ENCODE results near the gene C10orf105.

The C10orf105 gene

DNA sequence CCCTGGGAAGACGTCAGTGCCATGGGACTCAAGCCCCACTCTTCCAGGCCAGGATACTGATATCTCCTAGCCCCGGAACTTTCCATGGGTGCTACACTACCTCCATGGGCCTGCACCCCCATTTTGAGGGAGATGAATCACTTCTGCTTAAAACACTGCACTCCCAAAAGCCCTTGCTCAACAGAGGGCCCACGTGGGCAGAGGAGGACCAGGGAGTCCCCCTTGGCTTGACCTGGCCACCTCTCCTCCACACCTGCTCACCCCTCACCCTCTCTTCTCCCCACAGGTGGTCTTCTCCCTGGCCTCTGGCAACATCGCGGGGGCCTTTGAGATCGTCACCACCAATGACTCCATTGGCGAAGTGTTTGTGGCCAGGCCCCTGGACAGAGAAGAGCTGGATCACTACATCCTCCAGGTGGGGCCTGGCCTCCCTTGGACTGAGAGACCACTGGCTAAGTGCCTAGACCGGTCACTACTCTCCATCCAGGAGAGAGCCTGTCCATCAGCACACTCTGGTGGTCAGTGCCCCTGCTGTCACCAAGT lies 19.9 kb upstream of the C10orf105 start:
- Histone ChIP-seq H3K27me3 (ENCODE audit: insufficient read depth, low read length) (peaks cover 16% of the 10 kb centered on the region), H3K9me3 (ENCODE audit: low read length) (no peaks in the 10 kb centered on the region), H3K36me3 (ENCODE audit: insufficient read depth, low read length) (no peaks in the 10 kb centered on the region), H3K4me3 (ENCODE audit: low read length) (no peak overlapping the region), H3K4me1 (ENCODE audit: insufficient read depth, low read length) (no peaks in the 10 kb centered on the region), H2AFZ (ENCODE audit: low read depth, low read length) (no peak overlapping the region)

DNA sequence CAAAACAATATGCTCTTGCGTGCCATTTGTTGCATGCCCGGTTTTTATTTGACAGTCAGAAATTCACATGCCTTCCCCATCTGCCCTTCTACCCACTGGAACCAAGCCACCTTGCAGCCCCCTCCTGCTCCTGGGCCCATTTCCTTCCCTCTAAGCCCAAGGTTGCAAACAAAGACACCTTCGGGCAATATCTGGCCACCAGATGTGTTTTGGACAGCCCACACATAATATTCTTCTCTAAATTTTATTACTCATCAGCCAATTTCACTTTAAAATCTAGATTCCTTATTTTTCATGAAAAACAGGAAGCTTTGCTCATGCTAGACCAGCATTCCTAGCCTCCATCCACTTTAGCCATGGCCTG lies 18.2 kb upstream of the C10orf105 start:
- H2AFZ ChIP-seq (ENCODE audit: low read depth, low read length), result no peak overlapping the region
- no peaks in the 10 kb centered on the region for H3K4me1 ChIP-seq (ENCODE audit: insufficient read depth, low read length)
- peaks cover 16% of the 10 kb centered on the region for H3K27me3 ChIP-seq (ENCODE audit: insufficient read depth, low read length)
- H3K9me3 ChIP-seq (ENCODE audit: low read length), result no peaks in the 10 kb centered on the region
- no peaks in the 10 kb centered on the region for H3K36me3 ChIP-seq (ENCODE audit: insufficient read depth, low read length)
- no peak overlapping the region for H3K4me3 ChIP-seq (ENCODE audit: low read length)

DNA sequence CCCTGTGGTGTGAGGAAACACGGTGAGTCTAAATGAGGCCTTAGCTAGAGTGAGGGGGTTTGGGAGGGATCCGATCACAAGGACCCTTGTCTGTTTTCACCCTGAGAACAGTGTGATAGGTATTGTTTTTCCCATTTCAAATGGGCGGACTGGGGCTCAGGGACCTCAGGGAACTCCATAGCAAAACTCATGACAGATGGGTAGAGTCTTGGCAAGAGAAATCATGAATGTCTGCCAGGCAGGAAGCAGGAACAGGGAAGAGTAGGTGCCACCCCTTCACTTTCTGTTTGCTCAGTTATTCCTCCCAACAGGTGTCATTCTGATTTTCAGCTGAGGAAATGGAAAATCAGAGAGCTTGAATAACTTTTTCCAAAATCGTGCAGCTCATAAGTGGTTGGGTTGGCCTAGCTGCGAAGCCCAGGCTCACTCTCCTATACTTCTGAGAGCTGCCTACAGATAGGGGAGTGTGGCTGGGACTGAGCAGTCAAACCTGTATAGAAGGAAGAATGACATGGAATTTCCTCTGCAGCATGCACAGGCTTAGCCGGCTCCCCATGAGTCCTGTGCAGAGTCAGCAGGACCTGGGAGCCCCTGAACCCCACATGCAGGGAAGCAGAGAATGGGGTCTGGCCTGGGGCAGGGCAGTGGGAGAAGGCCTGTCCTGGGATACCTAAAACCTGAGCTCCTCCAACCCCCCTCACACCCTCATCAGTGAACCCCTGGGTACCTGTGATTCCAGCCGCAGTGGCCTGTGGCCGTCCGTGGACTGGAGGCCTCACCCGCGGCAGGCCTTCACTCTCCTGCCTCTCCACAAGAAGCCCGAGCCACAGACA lies 17.6 kb upstream of the C10orf105 start:
- Histone ChIP-seq H3K4me1 (ENCODE audit: insufficient read depth, low read length) (no peaks in the 10 kb centered on the region), H3K9me3 (ENCODE audit: low read length) (no peaks in the 10 kb centered on the region), H3K27me3 (ENCODE audit: insufficient read depth, low read length) (peaks cover 16% of the 10 kb centered on the region), H2AFZ (ENCODE audit: low read depth, low read length) (no peak overlapping the region), H3K4me3 (ENCODE audit: low read length) (no peak overlapping the region), H3K36me3 (ENCODE audit: insufficient read depth, low read length) (no peaks in the 10 kb centered on the region)

DNA sequence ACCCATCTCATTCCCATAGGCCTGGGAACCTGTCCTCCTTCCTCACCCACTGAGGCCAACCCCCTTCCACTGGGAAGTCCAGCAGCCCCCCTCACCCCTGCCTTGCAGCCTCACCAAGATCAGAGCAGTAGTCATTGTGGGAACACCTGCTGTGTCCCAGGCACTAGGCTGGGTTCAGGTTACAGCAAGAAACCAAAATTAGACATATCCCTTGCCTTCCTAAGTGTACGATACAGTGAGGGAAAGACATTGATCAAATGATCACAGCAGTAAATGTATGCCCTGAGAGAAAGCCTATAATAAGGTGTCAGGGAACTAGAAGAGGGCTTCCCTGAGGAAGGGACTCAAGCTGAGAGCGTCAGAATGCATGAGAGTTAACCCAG lies 17.0 kb upstream of the C10orf105 start:
- H3K27me3 ChIP-seq (ENCODE audit: insufficient read depth, low read length), result peaks cover 16% of the 10 kb centered on the region
- H3K4me1 ChIP-seq (ENCODE audit: insufficient read depth, low read length), result no peaks in the 10 kb centered on the region
- no peak overlapping the region for H3K4me3 ChIP-seq (ENCODE audit: low read length)
- no peak overlapping the region for H2AFZ ChIP-seq (ENCODE audit: low read depth, low read length)
- H3K36me3 ChIP-seq (ENCODE audit: insufficient read depth, low read length), result no peaks in the 10 kb centered on the region
- H3K9me3 ChIP-seq (ENCODE audit: low read length), result no peaks in the 10 kb centered on the region

DNA sequence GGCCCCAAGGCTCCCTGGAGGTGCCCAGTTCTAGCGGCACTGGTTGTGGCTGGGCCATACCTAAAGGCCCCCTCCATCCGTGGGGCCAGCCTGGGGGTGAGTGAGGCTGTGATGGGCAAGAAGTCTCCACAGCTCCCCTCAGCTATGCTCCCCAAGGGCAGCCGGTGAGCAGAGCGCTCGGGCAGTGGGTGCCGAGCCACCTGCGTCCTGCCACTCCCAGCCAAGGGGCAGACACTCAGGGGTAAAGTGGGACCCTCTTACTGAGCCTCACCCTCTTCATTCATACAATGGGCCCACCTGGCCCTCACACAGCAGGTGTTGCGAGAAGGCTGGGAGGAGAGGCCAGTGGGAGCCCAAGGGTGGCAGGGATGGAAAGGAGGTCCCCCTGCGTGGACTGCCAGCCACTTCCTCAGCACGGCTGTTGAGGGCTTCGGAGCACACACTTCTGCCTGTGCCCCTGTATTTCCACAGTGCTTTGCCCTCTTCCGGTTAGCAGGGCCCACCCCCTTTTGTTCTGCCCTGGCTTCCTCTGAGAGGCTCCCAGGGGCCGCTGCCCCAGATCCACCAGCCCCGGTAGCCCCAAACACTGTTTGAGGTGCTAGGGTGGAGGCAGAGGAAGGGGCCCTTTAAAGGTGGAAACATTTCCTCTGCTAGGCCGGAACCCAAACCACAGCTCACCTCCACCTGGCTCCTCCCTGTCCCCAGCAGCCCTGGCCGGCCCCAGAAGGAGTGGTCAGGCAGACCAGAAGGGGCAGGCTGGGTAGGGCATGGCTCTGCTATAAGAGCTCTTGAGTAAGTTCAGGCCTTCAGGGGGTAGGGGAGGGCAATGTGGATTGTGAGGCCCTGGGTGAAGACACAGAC lies 16.4 kb upstream of the C10orf105 start:
- H3K27me3 ChIP-seq (ENCODE audit: insufficient read depth, low read length), result peaks cover 19% of the 10 kb centered on the region
- H3K36me3 ChIP-seq (ENCODE audit: insufficient read depth, low read length), result no peaks in the 10 kb centered on the region
- H2AFZ ChIP-seq (ENCODE audit: low read depth, low read length), result no peak overlapping the region

DNA sequence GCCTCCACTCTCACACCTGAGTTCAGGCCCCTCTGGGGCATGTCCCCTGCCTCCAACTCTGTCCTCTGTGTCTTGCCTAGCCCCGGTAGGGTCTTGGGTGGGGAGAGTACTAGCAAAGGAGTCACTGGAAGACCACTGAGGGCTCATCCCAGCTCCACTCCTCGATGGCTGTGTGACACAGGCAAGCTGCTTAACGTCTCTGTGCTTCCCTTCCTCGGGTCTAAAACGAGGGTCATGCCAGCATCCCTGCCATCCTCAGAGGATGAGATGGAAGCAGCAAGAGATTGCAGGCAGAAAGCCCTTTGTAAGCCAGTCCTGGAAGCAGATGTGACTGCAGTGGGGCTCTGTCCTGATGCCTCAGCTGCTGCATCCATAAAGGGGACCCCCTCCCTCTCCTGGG lies 15.2 kb upstream of the C10orf105 start:
- Histone ChIP-seq H3K9me3 (ENCODE audit: low read length) (no peaks in the 10 kb centered on the region), H3K4me1 (ENCODE audit: insufficient read depth, low read length) (no peaks in the 10 kb centered on the region), H3K4me3 (ENCODE audit: low read length) (no peak overlapping the region), H2AFZ (ENCODE audit: low read depth, low read length) (no peak overlapping the region), H3K36me3 (ENCODE audit: insufficient read depth, low read length) (no peaks in the 10 kb centered on the region), H3K27me3 (ENCODE audit: insufficient read depth, low read length) (peaks cover 19% of the 10 kb centered on the region)

More for the DNA sequence above, 16.4 kb upstream of the C10orf105 start:
- H3K4me3 ChIP-seq (ENCODE audit: low read length), result no peak overlapping the region
- H3K4me1 ChIP-seq (ENCODE audit: insufficient read depth, low read length), result no peaks in the 10 kb centered on the region
- H3K9me3 ChIP-seq (ENCODE audit: low read length), result no peaks in the 10 kb centered on the region

DNA sequence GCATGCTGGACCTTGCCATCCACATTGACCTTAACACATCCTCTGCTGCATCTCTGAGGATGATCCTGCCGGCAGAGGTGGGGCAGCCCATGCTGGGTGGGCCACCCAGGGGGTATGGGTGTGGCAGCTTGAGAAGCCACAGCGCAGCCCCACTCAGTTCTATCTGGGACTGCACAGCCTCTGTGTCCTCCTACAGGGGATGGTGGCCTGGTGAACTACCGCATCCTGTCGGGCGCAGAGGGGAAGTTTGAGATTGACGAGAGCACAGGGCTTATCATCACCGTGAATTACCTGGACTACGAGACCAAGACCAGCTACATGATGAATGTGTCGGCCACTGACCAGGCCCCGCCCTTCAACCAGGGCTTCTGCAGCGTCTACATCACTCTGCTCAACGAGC lies 12.2 kb upstream of the C10orf105 start:
- Histone ChIP-seq H3K36me3 (ENCODE audit: insufficient read depth, low read length) (no peaks in the 10 kb centered on the region), H3K27me3 (ENCODE audit: insufficient read depth, low read length) (peaks cover 8% of the 10 kb centered on the region), H3K4me3 (ENCODE audit: low read length) (no peak overlapping the region), H3K9me3 (ENCODE audit: low read length) (no peaks in the 10 kb centered on the region), H2AFZ (ENCODE audit: low read depth, low read length) (no peak overlapping the region), H3K4me1 (ENCODE audit: insufficient read depth, low read length) (no peaks in the 10 kb centered on the region)

DNA sequence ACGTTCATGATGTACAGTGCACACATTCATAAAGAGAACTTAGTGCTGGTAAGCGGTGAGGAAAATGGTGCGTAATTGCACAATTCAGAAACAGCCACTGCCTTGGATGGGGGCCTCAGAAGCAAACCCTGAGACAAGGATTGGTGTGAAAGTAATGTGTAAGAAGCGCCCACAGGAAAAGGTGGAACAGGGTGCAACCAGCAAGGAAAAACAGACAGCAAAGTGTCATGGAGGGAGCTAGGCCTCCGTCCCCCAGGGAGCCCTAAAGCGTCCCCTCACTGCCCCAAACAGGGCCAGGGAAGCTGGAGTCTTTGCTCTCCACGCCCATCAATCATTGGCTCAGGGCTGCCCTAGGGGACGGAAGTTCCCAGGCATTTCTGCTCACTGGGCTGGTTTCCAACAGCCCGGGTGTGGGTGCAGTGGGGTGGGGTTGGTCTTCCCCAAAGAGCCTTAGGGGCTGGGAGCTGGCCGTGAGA lies 9.6 kb upstream of the C10orf105 start:
- Histone ChIP-seq H3K36me3 (ENCODE audit: insufficient read depth, low read length) (no peaks in the 10 kb centered on the region), H3K4me3 (ENCODE audit: low read length) (no peak overlapping the region), H3K4me1 (ENCODE audit: insufficient read depth, low read length) (no peaks in the 10 kb centered on the region), H2AFZ (ENCODE audit: low read depth, low read length) (no peak overlapping the region), H3K9me3 (ENCODE audit: low read length) (no peaks in the 10 kb centered on the region), H3K27me3 (ENCODE audit: insufficient read depth, low read length) (peaks cover 5% of the 10 kb centered on the region)

DNA sequence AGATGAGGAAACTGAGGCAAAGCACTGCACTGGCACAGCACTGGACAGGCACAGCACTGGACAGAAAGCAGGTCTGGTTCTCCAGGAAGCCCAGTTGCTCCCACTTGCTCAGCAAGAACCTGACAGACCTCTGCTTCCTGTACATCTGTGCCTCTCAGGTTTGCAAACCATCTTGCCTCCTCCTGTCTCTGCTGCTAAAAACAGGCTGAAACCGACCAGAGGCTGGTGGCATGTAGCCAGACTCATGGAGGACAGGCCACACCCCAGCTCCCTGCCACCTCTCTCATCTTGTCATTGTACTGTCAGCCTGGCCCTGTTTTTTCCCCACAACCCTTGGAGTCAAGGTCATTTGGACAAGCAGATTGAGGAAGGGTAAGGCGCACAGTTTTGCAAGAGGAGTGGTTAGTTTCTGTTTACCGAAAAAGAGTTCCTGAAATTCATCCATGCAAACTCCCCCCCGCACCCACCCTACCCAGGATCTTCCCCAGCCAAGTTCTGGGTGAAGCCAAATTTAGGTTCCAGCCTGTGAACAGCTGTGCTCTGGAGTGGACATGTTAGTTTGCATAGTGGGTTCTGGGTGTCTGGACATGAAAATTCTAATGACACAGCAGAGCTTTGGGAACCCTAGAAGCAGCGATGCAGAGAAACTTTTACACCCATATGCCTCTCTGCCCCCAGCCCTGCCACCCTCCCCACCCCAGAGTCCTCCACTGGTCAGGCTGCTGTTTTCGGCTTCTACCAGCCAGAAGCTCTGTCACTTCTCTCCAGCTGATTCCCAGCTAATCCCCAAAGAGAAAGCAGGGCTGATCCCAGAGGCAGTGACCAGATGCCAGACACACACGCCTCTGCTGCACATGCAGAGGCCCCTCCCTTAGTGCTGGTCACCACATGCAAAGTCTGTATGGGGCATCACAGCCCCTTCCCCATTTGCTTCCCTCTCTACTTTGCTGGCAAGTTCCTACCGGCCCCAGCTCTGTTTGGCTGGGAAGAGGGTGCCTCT lies 8.5 kb upstream of the C10orf105 start:
- H3K4me1 ChIP-seq (ENCODE audit: insufficient read depth, low read length), result no peaks in the 10 kb centered on the region
- H3K27me3 ChIP-seq (ENCODE audit: insufficient read depth, low read length), result peaks cover 5% of the 10 kb centered on the region
- H3K4me3 ChIP-seq (ENCODE audit: low read length), result no peak overlapping the region
- no peaks in the 10 kb centered on the region for H3K36me3 ChIP-seq (ENCODE audit: insufficient read depth, low read length)
- H3K9me3 ChIP-seq (ENCODE audit: low read length), result no peaks in the 10 kb centered on the region
- H2AFZ ChIP-seq (ENCODE audit: low read depth, low read length), result no peak overlapping the region

DNA sequence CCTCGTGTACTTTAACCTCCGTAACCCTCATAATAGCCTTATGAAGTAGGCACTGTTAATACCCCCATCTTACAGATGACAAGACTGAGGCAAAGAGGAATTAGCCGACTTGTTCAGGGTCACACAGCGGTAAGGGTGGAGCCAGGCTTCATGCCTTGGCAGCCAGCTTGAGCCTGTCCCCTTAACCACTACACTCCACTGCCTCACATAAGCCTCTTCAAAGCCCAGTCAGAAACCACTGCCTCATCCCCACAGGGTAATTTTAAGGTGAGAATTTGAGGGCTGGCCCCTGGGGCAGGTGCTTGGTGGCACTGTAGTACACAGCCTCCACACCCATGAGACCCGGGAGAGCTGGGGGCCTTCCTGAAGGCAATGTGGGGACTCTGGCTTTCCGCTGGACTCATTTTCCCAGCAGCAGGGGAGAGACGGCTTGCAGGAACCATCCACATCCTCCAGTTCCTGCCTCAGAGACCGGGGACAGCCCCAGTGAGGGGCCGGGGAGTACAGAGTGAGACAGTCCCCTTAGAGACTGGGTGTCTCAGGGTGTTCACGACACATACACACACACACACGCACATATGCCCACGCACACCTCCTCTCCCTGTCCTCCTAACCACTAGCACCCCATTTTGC lies 7.6 kb upstream of the C10orf105 start:
- Histone ChIP-seq H3K27me3 (ENCODE audit: insufficient read depth, low read length) (peaks cover 5% of the 10 kb centered on the region), H2AFZ (ENCODE audit: low read depth, low read length) (no peak overlapping the region), H3K4me3 (ENCODE audit: low read length) (no peak overlapping the region), H3K4me1 (ENCODE audit: insufficient read depth, low read length) (no peaks in the 10 kb centered on the region), H3K36me3 (ENCODE audit: insufficient read depth, low read length) (no peaks in the 10 kb centered on the region), H3K9me3 (ENCODE audit: low read length) (no peaks in the 10 kb centered on the region)

DNA sequence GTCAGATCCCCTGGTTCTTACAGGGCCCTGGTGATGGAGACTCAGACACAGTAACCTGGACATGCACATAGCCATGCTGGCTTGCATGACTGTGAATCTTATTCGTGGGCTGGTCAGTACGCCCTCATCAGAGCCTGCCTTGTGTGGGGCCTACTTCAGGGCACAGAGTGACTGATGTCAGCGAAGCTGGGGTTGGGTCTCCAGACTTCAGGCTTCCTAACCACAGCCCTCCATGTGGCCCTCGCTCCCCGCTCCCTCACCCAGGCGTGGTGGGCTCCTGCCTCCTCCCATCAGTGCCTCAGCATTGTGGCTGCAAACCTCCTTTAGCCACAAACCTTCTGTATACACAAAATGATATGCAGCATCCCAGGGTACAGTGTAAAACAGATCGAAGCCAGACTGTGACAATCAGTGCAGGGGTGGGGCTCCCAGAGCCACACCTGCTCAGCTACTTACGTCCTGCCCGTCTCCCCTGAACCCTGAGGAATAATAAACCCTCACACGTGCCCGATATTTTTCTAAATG lies 7.1 kb upstream of the C10orf105 start:
- Histone ChIP-seq H2AFZ (ENCODE audit: low read depth, low read length) (no peak overlapping the region), H3K27me3 (ENCODE audit: insufficient read depth, low read length) (peaks cover 5% of the 10 kb centered on the region), H3K4me1 (ENCODE audit: insufficient read depth, low read length) (no peaks in the 10 kb centered on the region), H3K9me3 (ENCODE audit: low read length) (no peaks in the 10 kb centered on the region), H3K36me3 (ENCODE audit: insufficient read depth, low read length) (no peaks in the 10 kb centered on the region), H3K4me3 (ENCODE audit: low read length) (no peak overlapping the region)

Measured in neuron (in vitro differentiated cells).